GM21717 (cell line): ENCODE results near the gene IBA57.
"Not testable (repeated sequence)": the region's sequence is repeated elsewhere in the genome, so short reads cannot be mapped to it uniquely, and the experiment has no call there.

Experiments used
- ATAC-seq: cut with Tn5 transposase; IDR thresholded peaks from one replicate; pipeline ENCODE4 v1.9.1; 2021; ENCODE audit warnings: mild to moderate bottlenecking, moderate library complexity; ENCODE audit not compliant: unreplicated experiment

Gene IBA57

DNA sequence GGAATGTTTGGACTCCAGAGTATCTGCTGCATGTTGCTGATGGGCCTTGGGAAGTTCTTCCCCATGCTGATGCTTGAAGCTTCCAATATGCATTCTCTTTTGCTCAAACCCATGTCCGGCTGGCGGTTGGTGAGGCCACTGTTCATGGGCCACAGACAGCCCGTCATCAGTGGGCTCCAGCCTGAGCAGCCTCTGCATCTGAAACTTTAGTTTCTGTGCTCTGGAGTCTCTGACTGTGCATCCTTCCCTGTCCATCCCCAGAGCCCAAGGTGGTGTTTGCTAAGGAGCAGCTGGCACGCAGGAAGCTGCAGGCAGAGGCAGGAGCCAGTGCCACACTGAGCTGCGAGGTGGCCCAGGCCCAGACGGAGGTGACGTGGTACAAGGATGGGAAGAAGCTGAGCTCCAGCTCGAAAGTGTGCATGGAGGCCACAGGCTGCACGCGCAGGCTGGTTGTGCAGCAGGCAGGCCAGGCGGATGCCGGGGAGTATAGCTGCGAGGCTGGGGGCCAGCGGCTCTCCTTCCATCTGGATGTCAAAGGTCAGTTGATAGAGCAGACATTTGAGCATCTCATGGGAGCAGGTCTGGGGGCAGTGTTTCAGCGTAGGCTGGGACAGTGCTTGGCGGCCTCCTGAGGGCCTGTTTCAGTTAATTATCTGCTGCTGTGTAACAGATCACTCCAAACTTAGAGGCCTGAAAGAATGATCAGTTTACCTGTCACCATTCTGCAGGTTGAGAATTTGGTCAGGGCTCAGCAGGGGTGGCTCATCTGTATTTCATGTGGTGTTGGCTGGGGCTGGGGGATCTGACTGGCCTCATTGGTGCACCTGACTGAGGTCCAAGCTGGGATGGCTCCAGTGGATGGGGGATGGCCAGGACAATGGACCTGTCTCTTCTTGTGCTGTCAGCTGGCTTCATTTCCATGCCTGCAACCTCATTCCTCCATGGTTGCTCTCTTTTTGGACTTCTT, 58.9 kb downstream of the IBA57 start:
- no peak for ATAC-seq

DNA sequence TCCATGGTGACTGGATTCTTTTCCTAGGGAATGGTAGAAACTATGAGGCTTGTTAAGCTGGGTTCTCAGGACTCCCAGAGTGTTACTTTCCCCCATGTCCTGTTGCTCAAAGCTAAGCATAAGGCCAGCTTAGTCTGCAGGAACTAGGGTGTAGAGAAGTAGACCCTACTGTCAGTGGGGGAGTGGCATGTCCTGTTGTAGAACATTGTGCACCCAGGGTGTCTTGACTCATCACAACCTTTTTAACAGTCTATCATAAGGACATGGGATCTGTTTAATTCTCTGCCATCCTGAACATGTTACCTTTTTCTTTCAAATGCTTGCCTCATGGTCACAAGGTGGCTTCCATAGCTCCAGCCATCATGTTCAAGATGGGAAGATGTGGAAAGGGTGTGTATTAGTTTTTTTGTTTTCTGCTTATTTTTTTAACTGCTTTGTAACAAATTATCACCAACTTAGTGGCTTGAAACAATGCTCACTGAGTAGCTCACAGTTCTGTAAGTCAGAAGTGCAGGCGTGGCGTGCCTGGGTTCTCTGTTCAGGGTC, 59.6 kb downstream of the IBA57 start:
- ATAC-seq, result no peak

DNA sequence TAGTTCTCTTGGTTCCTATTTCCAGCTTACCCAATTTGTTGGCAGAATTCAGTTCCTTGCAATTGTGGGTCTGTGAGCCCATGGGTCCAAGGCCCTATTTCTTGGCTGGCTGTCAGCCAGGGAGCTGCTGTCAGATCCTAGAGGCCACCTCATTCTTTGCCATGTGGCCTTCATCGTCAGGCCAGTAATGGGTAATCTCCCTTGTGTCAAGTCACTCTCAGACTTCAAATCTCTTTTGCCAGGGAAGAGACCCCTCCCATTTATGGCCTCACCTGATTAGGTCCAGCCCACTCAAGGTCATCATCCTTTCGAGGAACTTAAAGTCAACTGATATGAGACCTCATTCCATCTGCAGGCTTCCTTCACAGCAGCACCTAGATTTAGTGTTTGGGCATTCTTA, 60.1 kb downstream of the IBA57 start:
- ATAC-seq, result no peak

DNA sequence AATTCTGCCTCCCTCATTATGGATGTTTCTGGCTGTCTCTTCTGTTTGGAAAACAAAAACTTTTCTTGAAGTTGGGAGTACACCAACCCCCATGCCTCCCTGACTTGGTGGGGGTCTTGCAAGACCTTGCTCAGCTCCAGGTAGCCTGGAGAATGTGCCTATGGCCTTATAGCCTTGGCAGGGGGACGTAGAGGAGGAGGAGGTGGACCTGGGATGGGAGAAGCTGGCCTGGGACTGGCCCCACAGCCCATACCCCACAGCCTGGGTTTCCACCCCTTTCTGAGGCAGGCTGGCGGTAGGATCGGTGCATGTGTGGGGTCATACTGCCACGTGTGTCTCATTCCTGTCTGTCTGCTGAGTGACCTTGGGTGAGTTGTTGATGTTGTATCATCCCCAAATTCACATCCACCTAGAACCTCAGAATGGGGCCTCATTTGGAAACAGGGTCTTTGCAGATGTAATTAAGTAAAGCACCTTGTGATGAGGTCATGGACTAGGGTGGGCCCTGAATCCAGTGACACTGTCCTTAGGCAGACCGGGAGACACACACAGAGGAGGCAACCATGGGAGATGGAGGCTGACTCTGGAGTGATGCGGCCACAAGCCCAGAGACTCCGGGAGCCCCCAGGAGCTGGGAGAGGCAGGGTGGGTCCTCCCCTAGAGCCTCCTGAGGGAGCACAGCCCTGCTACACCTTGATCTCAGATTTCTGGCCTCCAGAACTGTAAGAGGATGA, 60.7 kb downstream of the IBA57 start:
- ATAC-seq, result no peak

DNA sequence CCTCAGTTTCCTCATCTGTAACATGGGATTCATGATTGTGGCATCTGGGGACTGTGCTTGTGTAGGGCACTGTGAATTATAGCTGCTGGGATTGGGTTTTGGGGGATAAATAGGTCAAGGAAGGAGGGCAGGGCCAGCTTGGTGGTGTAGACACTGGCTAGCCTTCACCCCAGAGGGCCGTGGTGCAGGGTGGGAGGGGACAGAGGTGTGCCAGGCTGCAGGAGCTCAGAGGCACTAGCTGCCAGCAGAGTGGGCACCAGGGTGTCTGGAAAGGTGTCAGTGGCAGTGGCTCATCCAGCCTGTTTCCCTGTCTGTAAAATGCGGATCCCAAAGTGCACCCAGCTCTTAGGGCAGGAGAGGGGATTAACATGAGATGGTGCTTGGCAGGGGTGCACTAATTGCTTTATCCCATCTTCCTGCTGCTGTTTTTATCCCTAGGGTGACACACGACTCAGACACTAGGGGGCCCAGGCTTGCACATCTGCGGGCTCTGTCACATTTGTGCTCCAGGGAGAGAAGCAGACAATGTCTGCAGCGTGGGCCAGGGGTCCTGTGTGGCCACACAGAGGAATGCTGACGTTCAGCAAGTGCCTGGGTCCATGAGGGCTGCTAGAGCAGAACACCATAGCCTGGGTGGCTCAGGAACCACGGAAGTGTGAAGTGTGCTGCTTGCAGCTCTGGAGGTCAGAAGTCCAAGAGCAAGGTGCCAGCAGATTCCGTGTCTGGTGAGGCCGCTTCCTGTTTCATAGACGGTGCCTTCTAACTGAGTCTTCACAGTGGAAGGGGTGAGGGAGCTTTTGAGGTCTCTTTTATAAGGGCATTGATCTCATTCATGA, 61.6 kb downstream of the IBA57 start:
- no peak for ATAC-seq

DNA sequence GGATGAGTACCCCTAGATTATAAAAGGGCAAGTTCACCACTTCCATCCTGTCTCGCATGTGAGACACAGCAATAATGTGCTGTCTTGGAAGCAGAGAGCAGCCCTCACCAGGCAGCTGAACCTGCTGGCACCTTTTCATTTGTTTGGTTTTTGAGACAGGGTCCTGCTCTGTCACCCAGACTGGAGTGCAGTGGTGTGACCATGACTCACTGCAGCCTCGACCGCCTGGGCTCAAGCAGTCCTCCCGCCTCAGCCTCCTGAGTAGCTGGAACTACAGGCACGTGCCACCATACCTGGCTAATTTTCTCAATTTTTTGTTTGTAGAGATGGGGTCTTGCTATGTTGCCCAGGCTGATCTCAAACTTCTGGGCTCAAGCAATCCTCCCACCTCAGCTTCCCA, 62.5 kb downstream of the IBA57 start:
- ATAC-seq, result not testable (repeated sequence)

DNA sequence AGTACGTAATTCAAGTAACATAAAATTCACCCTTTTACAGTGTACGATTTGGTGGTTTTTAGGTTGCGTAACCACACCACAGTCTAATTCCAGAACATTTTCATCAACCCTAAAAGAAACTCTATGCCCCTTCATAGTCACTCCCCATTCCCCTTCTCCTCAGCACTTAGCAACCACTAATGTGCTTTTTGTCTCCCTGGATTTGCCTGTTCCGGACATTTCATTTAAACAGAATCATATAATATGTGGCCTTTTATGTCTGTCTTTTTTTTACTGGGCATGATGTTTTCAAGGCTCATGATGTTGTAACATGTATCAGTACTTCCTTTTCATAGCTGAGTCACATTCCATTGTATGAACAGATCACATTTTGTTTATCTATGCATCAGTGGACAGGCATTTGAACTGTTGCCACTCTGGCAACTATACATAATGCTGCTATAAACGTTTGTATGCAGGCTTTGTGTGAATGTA, 63.0 kb downstream of the IBA57 start:
- no peak for ATAC-seq

DNA sequence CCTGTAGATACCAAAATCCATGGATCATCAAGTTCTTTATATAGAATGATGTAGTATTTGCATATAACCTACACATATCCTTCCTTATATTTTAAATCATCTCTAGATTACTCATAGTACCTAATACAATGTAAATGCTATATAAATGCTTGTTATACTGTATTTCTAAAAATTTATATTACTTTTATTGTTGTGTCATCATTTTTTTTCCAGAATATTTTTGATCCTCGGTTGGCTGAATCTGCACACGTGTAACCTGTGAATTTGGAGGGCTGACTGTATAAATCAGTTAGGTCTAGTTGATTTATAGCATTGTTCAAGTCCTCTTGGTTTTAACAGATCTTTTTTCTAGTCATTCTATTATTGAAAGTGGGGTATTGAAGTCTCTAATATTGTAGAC, 65.6 kb downstream of the IBA57 start:
- ATAC-seq, result no peak
